ENCODE results near the gene NOS1. TPM values are rescaled to one million over a fixed set of nuclear protein-coding genes. Genes with fewer than 3 reads are reported as not detected.
"Not testable (repeated sequence)": the region's sequence is repeated elsewhere in the genome, so short reads cannot be mapped to it uniquely, and the experiment has no call there.

NOS1 gene
- total RNA-seq (not detected), polyA plus RNA-seq (not detected), total RNA-seq (0 to 0.07 (median 0.03) reads per million in 6 experiments)

DNA sequence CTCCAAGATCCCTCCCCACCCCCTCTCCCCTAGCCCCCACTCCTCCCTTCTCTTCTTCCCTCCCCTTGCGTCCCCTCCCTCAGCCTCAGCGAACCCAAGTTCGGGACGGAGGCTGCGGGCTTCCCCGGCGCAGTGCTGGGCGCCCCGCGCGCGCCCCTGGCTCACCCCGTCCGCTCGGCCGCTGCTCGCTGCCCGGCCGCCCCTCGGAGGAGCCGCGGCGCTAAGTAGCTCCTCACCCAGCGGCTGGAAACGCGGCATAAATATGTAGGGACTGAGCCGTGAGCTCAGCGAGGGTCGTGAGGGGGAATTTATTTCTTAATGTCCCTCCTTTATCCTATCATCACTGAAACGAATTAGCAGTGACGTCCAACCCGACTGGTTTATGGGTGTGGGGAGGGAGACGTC, at the start of gene NOS1:
NOS1 (minus strand) TSS at position 280 of the 405 bp plus-strand sequence. CDS start 30,557 bp downstream, outside the sequence.
- H3K27me3 Mint-ChIP-seq, result peaks cover 24 to 72% (median 49%) of the 10 kb centered on the region in 5 donors
- POLR2A ChIA-PET, result no interaction called here

DNA sequence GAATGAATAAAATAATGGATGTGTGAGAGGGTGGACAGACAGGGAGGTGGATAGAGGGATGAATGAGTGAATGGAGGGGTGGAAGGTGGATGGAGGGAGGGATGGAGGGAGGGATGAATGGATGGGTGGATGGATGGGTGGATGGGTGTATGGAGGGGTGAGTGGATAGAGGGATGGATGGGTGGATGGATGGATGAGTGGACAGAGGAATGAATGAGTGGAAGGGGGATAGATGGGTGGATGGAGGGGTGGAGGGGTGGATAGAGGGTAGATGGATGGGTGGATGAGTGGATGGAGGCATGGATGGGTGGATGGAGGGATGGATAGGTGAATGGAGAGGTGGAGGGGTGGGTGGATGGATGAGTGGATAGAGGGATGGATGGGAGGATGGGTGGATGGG, 47.9 kb upstream of the NOS1 start:
- H3K4me3 Mint-ChIP-seq, result no peak overlapping the region
- H3K4me1 Mint-ChIP-seq, result no peaks in the 10 kb centered on the region
- peaks cover 4 to 30% (median 7%) of the 10 kb centered on the region in 5 donors for H3K27me3 Mint-ChIP-seq
- no peak overlapping the region for H3K27ac Mint-ChIP-seq
- ATAC-seq (no peak), DNase-seq (no peak)
- H3K9me3 Mint-ChIP-seq, result peaks cover 0 to 11% (median 3%) of the 10 kb centered on the region in 9 donors
- POLR2A ChIA-PET, result no interaction called here
- H3K36me3 Mint-ChIP-seq, result no peaks in the 10 kb centered on the region

More for the DNA sequence above, at the start of gene NOS1:
- no peaks in the 10 kb centered on the region for H3K36me3 Mint-ChIP-seq
- H3K9me3 Mint-ChIP-seq, result no peaks in the 10 kb centered on the region
- DNase-seq (no peak), ATAC-seq (no peak)
- no peak within 1 kb of the TSS for H3K27ac Mint-ChIP-seq
- no peak within 1 kb of the TSS for H3K4me3 Mint-ChIP-seq
- peaks cover 0 to 8% (median 0%) of the 10 kb centered on the region in 4 donors for H3K4me1 Mint-ChIP-seq

DNA sequence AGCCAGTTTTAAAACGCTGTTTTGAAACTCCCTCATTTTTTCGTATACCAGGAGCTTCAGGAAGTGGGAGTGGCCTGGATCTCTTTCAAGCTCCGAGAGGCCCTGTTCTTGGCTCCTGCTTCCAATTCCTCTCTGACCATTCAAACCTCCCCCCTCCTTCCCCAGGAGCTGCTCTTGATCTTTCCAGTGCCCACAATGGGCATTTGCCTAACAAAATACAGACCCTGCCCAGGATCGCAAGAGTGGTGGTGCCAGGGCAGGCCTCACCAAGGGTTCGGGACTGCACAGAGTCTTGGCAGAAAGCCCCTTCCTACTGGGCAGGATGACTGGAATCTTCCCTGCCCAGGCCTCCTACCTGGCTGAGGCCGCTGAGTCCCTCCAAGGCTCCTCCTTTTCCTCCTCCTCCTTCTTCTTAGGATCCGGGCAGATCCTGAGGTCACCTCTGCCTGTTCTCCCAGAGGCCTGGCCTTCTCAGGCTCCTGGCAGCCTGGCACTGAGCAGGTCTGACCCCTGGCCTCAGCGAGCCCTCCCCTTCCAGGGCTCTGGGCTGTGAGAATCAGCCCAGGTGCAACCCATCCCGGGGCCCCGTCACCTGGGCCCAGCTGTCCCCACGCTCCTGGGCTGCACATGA, 46.9 kb upstream of the NOS1 start:
- POLR2A ChIA-PET, result no interaction called here
- no peak overlapping the region for H3K4me3 Mint-ChIP-seq
- peaks cover 0 to 15% (median 3%) of the 10 kb centered on the region in 9 donors for H3K9me3 Mint-ChIP-seq
- no peaks in the 10 kb centered on the region for H3K36me3 Mint-ChIP-seq
- H3K27me3 Mint-ChIP-seq, result peaks cover 0 to 22% (median 7%) of the 10 kb centered on the region in 5 donors
- DNase-seq (no peak), ATAC-seq (no peak)
- H3K4me1 Mint-ChIP-seq, result no peaks in the 10 kb centered on the region
- no peak overlapping the region for H3K27ac Mint-ChIP-seq

DNA sequence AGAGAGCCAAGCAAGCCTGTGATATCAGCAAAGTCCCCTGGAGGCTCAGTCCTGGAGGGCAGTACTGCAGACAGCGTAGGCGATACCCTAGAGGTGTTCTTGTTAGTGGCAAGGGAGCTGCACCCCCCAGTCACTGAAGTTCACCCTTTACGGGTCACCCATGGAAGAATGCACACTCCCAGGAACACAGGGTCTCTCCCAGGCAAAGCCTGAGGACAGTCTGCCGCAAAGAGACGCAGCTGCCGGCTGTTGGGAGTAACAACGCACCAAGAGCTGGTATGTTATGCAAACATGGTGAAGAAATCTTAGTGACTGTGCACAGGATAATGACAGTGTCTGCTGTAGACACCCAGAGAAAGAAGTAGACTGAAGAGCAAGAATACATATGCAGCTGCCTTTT, 43.5 kb upstream of the NOS1 start:
- Mint-ChIP-seq H3K9me3 (peaks cover 0 to 31% (median 11%) of the 10 kb centered on the region in 9 donors), H3K27ac (no peak overlapping the region), H3K4me1 (no peaks in the 10 kb centered on the region), H3K4me3 (no peak overlapping the region), H3K27me3 (peaks cover 0 to 16% (median 7%) of the 10 kb centered on the region in 5 donors), H3K36me3 (no peaks in the 10 kb centered on the region)
- DNase-seq (no peak), ATAC-seq (no peak)
- POLR2A ChIA-PET, result no interaction called here

DNA sequence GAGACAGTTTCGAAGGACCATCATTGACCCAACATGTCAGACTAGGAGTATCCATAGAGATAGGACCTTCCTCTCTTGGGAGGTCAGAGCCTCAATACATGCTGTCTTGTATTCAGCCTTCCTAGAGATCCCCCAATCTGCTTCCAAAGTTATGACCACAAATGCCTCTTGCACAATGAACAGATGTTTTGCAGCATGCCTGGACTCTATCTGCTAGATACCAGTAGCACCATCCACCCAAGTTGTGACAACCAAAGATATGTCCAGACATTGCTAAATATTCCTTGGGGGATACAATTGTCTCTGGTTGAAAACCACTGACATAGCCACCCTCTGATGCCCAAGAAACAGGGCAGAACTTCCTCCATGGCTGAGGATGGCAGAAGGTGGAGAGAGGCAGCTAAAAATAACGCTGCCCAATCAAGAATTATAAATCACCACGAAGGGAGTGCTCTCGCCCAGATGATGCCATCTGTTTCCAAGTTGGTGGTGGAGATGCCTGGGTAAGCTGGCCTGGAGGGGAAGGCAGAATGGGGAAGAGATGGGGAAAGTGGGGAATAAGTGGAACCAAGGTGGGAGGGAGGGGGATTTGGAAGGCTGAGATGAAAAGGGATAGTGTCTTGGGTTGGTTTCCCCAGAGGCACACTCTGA, 42.9 kb upstream of the NOS1 start:
- Mint-ChIP-seq H3K27ac (no peak overlapping the region), H3K4me1 (no peaks in the 10 kb centered on the region), H3K9me3 (peaks cover 0 to 32% (median 11%) of the 10 kb centered on the region in 9 donors), H3K36me3 (peaks cover 0 to 2% (median 0%) of the 10 kb centered on the region in 3 donors), H3K27me3 (peaks cover 0 to 16% (median 9%) of the 10 kb centered on the region in 5 donors), H3K4me3 (no peak overlapping the region)
- POLR2A ChIA-PET, result no interaction called here
- ATAC-seq (no peak), DNase-seq (no peak)

DNA sequence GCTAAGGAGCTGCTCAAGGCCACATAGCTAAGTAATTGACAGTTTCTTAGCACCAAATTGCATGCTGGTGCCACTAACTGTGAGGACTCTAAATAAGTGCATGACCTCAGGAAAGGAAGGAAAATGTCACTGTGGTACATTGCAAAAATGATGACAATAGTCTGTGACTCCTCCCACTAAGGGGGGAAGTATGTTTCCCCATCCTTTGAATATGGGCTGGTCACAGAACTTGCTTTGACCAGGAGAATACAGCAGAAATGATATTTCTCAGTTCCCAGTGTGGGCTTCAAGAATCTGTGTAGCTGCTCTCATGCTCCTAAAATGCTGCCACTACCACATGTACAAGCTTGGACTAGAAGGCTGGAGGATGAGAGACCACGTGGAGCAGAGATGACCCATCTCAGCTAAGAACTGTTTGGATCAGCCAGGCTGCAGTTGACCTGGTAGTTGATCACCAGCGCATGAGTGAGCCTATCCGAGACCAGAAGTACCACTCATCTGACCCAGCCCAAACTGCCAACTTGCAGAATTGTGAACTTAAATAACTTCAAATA, 42.2 kb upstream of the NOS1 start:
- H3K4me1 Mint-ChIP-seq, result no peaks in the 10 kb centered on the region
- ATAC-seq, result no peak
- DNase-seq, result no peak
- H3K9me3 Mint-ChIP-seq, result peaks cover 0 to 39% (median 14%) of the 10 kb centered on the region in 9 donors
- H3K4me3 Mint-ChIP-seq, result no peak overlapping the region
- peaks cover 0 to 7% (median 0%) of the 10 kb centered on the region in 3 donors for H3K36me3 Mint-ChIP-seq
- POLR2A ChIA-PET, result no interaction called here
- H3K27ac Mint-ChIP-seq, result no peak overlapping the region
- peaks cover 0 to 16% (median 9%) of the 10 kb centered on the region in 5 donors for H3K27me3 Mint-ChIP-seq

DNA sequence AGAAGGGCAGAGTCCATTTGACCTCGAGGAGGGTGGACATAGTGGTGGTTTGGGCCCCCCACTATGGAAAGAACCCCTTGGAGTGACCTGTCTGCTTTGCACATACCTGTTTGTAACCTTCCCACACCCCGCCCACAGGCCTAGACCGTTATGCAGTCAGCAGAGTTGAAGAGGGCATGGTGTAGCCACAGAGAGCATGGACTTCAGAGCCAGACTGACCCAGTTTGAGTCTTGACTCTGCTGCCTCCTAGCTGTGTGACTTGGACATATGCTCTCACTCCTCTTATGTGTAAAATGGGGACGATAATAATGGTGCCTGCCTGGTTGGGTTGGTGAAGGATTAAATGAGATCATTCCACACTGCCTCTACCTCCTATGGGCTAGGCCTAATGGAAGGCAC, 40.9 kb upstream of the NOS1 start:
- POLR2A ChIA-PET, result no interaction called here
- Mint-ChIP-seq H3K27me3 (peaks cover 0 to 10% (median 9%) of the 10 kb centered on the region in 5 donors), H3K4me1 (no peaks in the 10 kb centered on the region), H3K27ac (no peak overlapping the region), H3K36me3 (peaks cover 0 to 7% (median 0%) of the 10 kb centered on the region in 3 donors), H3K9me3 (peaks cover 0 to 40% (median 14%) of the 10 kb centered on the region in 9 donors), H3K4me3 (no peak overlapping the region)
- ATAC-seq, result no peak
- no peak for DNase-seq

DNA sequence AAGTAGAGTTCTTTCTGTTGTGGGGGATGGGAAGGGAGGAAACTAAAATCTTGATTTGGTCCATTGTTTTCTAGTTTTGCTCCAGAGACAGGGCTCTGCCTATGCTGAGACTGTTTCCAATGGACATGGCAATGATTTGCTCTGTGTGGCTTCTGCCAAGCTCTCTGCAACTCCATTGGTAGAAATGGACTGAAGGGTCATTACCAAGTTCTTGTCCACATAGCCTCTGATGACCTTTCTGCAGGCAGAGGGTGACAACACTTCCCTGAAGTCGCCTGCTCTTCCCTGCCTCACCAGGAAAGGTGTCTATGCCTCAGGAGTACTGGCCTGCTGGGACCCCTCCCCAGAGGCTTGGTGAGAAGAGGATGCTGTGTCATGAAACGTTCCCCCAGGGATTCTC, 39.5 kb upstream of the NOS1 start:
- peaks cover 0 to 17% (median 12%) of the 10 kb centered on the region in 5 donors for H3K27me3 Mint-ChIP-seq
- ATAC-seq (no peak), DNase-seq (no peak)
- H3K36me3 Mint-ChIP-seq, result peaks cover 0 to 7% (median 0%) of the 10 kb centered on the region in 3 donors
- H3K9me3 Mint-ChIP-seq, result peaks cover 0 to 47% (median 19%) of the 10 kb centered on the region in 9 donors
- H3K27ac Mint-ChIP-seq, result no peak overlapping the region
- POLR2A ChIA-PET, result no interaction called here
- H3K4me3 Mint-ChIP-seq, result no peak overlapping the region
- H3K4me1 Mint-ChIP-seq, result no peaks in the 10 kb centered on the region

DNA sequence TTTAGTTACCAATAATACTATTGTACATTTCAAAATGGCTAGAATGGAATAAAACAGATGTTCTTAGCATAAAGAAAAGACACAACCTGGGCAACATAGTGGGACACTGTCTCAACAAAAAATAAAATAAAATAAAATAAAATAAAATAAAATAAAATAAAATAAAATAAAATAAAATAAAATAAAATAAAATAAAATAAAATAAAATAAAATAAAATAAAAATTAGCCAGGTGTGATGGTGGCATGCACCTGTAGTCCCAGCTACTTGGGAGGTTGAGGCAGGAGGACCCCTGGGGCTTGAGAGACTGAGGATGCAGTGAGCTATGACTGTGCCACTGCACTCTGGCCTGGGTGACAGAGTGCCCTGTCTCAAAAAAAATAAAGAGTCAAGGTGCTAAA, 37.1 kb upstream of the NOS1 start:
- H3K36me3 Mint-ChIP-seq, H3K27ac Mint-ChIP-seq, POLR2A ChIA-PET, H3K4me3 Mint-ChIP-seq, H3K4me1 Mint-ChIP-seq, ATAC-seq, DNase-seq: not testable (repeated sequence)
- peaks cover 2 to 39% (median 11%) of the 10 kb centered on the region in 9 donors for H3K9me3 Mint-ChIP-seq
- peaks cover 2 to 32% (median 13%) of the 10 kb centered on the region in 5 donors for H3K27me3 Mint-ChIP-seq

DNA sequence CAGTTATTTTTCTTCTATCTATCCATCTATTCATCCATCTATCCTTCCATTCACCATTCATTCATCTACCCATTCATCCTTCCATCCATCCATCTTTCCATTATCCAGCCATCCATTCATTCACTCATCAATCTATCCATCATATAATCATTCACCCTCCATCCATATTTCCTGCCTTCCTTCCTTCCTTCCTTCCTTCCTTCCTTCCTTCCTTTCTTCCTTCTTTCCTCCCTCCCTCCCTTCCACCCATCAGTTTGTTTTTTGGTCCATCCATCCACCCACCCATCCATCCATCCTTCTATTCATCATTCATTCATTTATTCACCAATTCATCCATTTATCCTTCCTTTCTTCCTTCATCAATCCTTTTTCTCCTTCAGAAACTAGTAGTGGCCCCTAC, 34.3 kb upstream of the NOS1 start:
- POLR2A ChIA-PET, result no interaction called here
- ATAC-seq, result no peak
- Mint-ChIP-seq H3K36me3 (peaks cover 0 to 7% (median 0%) of the 10 kb centered on the region in 3 donors), H3K4me3 (no peak overlapping the region), H3K4me1 (no peaks in the 10 kb centered on the region), H3K27ac (no peak overlapping the region), H3K9me3 (peaks cover 2 to 31% (median 11%) of the 10 kb centered on the region in 9 donors), H3K27me3 (peaks cover 7 to 36% (median 13%) of the 10 kb centered on the region in 5 donors)
- DNase-seq, result no peak

DNA sequence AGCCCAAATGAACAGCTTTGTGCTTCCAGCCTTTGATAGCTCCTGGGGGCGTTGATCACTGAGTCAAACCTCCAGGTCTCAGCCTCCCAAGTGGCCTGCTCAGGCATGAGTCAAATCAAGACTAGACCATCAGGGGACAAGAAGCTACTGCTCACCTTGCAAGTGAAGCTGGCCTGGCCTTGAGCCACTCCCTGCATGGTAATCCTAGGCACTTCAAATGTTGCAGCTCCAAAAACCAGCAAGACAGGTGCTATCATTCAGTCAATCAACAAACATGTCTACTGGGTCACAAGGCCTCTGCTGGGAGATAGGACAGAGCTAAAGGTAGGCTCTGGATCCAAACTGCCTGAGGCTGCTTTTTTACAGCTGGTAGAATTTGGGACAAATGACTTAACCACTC, 33.1 kb upstream of the NOS1 start:
- peaks cover 0 to 7% (median 0%) of the 10 kb centered on the region in 3 donors for H3K36me3 Mint-ChIP-seq
- no peak for ATAC-seq
- H3K27me3 Mint-ChIP-seq, result peaks cover 7 to 36% (median 17%) of the 10 kb centered on the region in 5 donors
- peaks cover 2 to 25% (median 7%) of the 10 kb centered on the region in 9 donors for H3K9me3 Mint-ChIP-seq
- POLR2A ChIA-PET, result no interaction called here
- no peak for DNase-seq
- no peak overlapping the region for H3K4me3 Mint-ChIP-seq
- H3K27ac Mint-ChIP-seq, result no peak overlapping the region
- H3K4me1 Mint-ChIP-seq, result no peaks in the 10 kb centered on the region

DNA sequence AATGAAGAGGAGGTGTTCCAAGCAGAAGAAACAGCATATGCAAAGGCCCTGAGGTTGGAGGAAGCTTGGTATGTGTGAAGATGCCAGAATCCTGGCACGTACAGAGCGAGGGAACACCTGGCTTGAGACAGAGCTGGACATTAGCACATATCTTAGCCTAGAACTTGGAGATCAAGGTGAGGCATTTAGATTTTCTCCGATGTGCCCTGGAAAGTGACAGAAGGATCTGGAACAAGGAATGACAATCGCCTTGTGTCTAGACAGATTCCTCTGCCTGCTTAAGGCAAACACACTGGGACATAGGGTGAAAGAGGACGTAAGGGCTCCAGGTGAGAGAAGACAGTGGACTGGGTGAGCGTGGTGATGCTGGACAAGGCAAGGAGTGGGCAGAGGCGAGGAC, 32.2 kb upstream of the NOS1 start:
- no peak overlapping the region for H3K27ac Mint-ChIP-seq
- peaks cover 7 to 36% (median 19%) of the 10 kb centered on the region in 5 donors for H3K27me3 Mint-ChIP-seq
- H3K4me1 Mint-ChIP-seq, result no peaks in the 10 kb centered on the region
- H3K36me3 Mint-ChIP-seq, result no peaks in the 10 kb centered on the region
- H3K4me3 Mint-ChIP-seq, result no peak overlapping the region
- ATAC-seq (no peak), DNase-seq (no peak)
- peaks cover 0 to 17% (median 4%) of the 10 kb centered on the region in 9 donors for H3K9me3 Mint-ChIP-seq
- POLR2A ChIA-PET, result no interaction called here

DNA sequence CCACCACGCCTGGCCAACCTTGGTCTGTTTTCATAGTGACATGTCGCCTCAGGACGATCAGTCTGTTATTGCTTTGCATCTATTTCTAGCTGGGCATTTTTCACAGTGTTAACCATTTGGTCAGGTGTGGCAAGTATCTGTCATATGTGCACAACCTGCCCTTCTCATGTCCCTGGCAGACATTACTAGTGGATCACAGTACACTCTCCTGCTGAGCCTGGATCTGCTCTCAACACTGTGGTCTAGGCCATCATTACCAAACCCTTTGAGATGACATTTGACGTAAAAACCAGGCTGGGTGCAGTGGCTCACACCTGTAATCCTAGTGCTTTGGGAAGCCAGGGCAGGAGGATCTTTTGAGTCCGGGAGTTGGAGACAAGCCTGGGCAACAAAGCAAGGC, 29.4 kb upstream of the NOS1 start:
- Mint-ChIP-seq H3K36me3 (no peaks in the 10 kb centered on the region), H3K4me3 (no peak overlapping the region), H3K27me3 (peaks cover 5 to 27% (median 14%) of the 10 kb centered on the region in 5 donors), H3K27ac (no peak overlapping the region), H3K4me1 (no peaks in the 10 kb centered on the region), H3K9me3 (peaks cover 0 to 8% (median 0%) of the 10 kb centered on the region in 9 donors)
- POLR2A ChIA-PET, result no interaction called here
- ATAC-seq, result no peak
- no peak for DNase-seq
